Measurements from ENCODE around the gene LRSAM1.

LRSAM1 gene

GRCh38 chr9:127530206-127530941, 79.1 kb downstream of the LRSAM1 start:
- DNase-seq (ENCODE audit: low read depth in 1 of 2, low spot score in 1 of 2): no peak

GRCh38 chr9:127531676-127532075, 80.4 kb downstream of the LRSAM1 start:
- DNase-seq (ENCODE audit: low read depth in 1 of 2, low spot score in 1 of 2): no peak

GRCh38 chr9:127534250-127534906, 83.1 kb downstream of the LRSAM1 start:
- DNase-seq (ENCODE audit: low read depth in 1 of 2, low spot score in 1 of 2): no peak

- no peak for DNase-seq (ENCODE audit: low read depth in 1 of 2, low spot score in 1 of 2)
Observed at GRCh38 chr9:127534931-127535330, 83.6 kb downstream of the LRSAM1 start.

- no peak for DNase-seq (ENCODE audit: low read depth in 1 of 2, low spot score in 1 of 2)
Observed at GRCh38 chr9:127535396-127535795, 84.1 kb downstream of the LRSAM1 start.

- no peak for DNase-seq (ENCODE audit: low read depth in 1 of 2, low spot score in 1 of 2)
Observed at GRCh38 chr9:127535834-127536233, 84.5 kb downstream of the LRSAM1 start.

DNA sequence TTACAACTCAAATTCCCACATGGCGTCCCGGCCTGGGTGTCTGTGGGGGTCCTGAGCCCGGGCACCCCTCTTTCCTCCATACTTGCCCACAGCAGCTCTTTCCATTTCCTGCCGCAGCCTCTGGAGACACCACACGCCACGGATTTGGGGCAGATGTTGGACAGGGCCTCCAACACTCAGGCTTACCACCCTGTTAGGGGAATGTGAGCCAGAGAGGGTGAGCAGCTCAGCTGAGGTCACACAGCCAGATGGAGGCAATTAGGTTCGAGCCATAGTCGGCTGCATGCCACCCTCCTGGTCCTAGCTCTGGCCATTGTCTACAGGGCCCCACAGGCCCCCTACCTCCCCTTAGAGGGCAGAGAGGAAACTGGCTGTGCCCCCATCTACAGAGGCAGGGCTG, 85.2 kb downstream of the LRSAM1 start:
- DNase-seq (ENCODE audit: low read depth in 1 of 2, low spot score in 1 of 2): no peak

DNA sequence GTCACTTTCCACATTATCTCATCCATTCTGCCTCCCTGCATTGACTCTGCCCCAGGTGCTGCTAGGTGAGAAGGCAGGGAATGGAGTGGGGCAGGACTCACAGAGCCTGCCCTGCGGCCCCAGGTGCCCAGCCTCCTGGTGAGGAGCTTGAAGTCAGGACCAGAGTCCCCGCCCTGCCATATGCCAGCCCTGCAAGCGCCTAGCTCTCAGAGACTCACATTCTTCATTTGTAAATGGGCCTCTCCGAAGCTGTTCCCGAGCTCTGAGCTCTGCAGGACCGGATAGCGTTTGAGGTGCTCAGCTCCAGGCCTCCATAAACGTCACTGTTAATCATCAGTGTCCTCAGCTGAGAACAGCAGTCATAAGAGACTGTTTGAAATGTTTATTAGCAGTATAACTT, 85.7 kb downstream of the LRSAM1 start:
- no peak for DNase-seq (ENCODE audit: low read depth in 1 of 2, low spot score in 1 of 2)

DNA sequence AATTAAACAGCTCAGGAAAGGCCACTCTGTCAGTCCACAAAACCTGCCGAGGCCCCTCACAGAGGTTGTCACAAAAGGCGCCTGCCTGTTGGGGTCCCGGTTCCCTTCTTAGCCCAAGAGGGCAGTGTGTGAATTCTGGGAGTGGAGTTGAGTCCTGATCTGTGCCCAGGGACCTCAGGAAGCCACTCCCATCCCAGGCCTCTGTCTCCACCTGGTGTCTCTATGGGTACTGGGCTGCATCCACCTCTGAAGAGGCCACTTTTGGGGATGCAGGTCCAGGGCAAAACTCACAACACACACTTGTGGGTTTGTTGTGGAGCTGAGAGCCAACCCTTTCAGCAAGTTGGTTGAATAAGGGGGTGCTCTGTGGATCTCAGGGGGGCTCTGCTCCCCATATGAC, 86.5 kb downstream of the LRSAM1 start:
- no peak for DNase-seq (ENCODE audit: low read depth in 1 of 2, low spot score in 1 of 2)

DNA sequence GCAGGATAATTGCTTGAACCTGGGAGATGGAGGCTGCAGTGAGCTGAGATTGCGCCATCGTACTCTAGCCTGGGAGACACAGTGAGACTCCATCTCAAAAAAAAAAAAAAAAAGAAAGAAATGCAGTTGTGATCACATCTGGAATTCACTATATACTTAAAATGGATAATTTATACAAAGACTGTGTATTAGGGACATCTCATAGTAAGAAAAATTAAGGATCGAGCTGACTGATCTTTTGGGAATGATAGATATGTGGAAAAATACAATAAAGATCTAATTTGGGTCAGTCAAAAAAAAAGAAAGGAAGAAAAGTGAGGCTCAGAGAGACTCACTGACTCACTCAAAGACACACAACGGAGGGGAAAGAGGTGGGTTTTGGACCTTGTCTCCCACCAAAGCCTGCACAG, 87.5 kb downstream of the LRSAM1 start:
- no peak for DNase-seq (ENCODE audit: low read depth in 1 of 2, low spot score in 1 of 2)

GRCh38 chr9:127539259-127539981, 88.1 kb downstream of the LRSAM1 start:
- DNase-seq (ENCODE audit: low read depth in 1 of 2, low spot score in 1 of 2): no peak

- DNase-seq (ENCODE audit: low read depth in 1 of 2, low spot score in 1 of 2): no peak
Observed at GRCh38 chr9:127539982-127540663, 88.8 kb downstream of the LRSAM1 start.

DNA sequence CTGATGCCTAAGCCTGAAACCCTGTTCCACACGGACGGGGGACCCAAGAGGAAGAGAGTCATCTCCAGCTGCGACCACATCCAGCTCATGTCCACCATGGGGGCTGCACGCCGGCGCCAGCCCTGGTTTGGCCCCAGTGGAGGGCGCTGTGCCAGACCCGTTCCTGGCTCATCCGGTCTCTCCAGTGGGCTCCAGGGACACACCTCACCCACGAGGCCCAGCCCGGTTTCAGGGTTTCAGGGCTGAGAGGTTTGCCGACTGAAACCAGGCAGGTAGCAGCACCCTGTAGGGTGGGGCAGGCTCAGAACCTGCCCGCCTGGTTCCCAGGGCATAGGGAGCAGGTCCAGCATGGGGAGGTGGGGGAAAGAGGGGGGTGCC, 89.3 kb downstream of the LRSAM1 start:
- no peak for DNase-seq (ENCODE audit: low read depth in 1 of 2, low spot score in 1 of 2)

DNA sequence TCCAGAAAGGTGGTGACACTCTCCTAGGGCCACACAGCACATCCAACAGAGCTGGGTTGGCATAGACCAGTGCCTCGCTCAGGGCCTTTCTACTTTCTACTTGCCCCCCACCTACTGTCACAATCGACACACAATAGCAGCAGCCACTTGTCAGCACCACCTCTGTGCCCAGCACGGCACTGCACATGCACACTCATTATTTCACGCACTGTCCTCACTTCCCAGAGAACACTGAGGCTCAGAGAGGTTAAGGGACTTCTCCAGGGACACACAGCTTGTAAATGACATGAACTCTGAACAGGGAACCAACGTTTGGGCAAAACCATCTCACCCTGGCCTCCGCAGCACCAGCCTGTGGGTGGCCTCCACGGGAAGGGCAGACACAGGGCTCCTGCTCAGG, 89.9 kb downstream of the LRSAM1 start:
- DNase-seq (ENCODE audit: low read depth in 1 of 2, low spot score in 1 of 2): no peak

- DNase-seq (ENCODE audit: low read depth in 1 of 2, low spot score in 1 of 2): no peak
Observed at GRCh38 chr9:127541865-127542264, 90.6 kb downstream of the LRSAM1 start.

DNA sequence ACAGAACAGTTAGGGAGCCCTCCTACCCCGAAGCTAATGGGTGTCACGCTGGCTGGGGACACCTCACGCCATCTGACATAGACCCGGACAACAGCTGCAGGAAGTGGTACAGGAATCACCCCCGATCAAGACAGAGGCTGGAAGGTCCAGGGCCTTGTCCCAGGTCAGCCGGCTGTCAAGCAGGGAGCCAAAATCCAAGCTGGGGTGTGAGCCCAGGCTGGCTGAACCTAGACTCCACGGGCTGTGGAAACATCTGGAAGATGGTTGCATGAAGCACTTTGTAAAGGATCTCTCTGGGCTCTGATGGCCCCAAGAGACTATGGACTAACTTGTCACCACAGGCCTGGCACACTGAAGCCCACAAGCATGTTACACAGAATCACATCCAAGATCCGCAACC, 91.9 kb downstream of the LRSAM1 start:
- DNase-seq (ENCODE audit: low read depth in 1 of 2, low spot score in 1 of 2): no peak

- DNase-seq (ENCODE audit: low read depth in 1 of 2, low spot score in 1 of 2): no peak
Observed at GRCh38 chr9:127543973-127544533, 92.7 kb downstream of the LRSAM1 start.

DNA sequence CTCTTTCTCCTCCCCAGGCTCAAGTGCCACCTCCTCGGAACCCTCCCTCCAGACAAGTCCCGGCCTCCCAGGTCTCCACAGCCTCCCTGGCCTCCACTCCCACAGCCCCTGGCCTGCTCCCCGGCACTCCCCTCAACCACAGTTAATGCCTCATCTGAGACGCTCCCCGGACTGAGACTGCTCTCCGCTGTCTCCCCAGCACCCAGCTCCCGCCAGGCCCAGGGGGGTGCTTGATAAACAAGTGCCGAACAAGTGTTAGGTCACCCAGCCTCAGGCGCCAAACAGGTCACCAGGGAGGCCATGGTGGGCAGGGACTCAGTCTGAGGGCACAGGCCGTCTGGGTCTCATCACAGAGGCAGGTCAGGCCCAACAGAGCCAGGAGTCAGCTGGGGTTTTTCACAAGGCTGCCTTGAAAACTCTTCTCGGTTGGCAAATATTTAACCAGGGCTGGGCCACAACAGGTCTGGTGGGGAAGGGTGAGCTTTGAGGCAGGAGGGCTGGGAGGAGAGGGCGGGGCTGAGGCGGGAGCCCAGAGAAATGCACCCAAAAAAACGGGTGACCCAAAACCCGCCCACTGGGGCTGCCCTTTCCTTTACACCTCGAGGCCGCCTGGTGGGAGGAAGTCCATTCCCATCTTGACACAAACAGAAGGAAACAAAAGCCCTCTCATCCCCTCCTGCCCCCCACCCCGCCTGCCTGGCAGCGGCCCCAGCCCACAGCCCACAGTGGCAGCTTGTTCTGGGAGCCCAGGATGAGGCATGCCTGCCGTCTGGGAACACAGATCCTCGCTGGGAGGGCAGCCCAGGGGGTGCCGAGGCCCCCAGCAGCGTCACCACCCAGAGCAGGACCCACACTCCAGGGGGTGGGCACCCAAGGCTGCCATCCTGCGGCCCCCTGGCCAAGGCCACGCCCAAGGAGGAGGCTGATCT, 94.2 kb downstream of the LRSAM1 start:
- no peak for DNase-seq (ENCODE audit: low read depth in 1 of 2, low spot score in 1 of 2)

DNA sequence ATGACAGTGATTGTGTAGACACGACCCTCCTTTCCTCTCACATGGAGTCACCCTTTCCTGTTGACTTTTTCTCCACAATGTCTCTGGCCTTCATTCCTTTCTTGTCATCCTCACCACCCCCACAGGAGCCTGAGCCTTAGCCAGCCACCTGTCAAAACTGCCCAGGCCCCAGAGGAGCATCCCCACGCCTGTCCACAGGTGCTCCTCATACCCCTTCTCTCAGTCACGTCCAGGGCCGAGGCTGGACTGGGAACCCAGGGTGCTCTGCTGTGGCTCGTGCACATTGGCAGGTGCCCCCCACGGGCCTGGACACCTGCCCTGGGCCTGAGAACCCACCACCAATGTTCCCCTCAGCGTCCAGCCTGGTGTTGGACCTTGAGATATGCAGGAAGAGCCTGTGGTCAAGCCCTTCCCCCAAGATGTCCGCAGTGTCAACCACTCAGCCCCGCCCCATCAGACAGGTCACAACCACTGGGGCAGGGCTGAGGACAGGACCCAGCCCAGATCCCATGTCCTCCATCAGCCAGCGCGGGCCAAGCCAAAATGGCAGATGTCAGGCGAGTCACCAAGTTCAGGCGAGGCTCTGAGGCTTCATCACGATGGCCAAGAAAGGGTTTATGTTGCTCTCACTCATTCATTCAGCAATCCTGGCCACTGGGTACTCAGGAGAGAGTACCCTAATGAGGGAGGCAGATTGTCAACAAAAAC, 95.0 kb downstream of the LRSAM1 start:
- DNase-seq (ENCODE audit: low read depth in 1 of 2, low spot score in 1 of 2): no peak

Data from activated CD4-positive, alpha-beta T cell treated with anti-CD3 and anti-CD28 coated beads, Interleukin-2, amount 50 U/mL, for 24 hours (primary cell).